ENCODE data around the gene CDRT15L2.
"Not testable (repeated sequence)": the region's sequence is repeated elsewhere in the genome, so short reads cannot be mapped to it uniquely, and the experiment has no call there.

CDRT15L2 gene

GRCh38 chr17:20573216-20573615 is 6.3 kb upstream of the CDRT15L2 start:
- DNase-seq, result not testable (repeated sequence)

GRCh38 chr17:20575071-20575470 is 4.5 kb upstream of the CDRT15L2 start:
- DNase-seq, result not testable (repeated sequence)

- not testable (repeated sequence) for DNase-seq
These were observed 4.5 kb downstream of the CDRT15L2 start for GRCh38 chr17:20583891-20584577.

GRCh38 chr17:20588744-20589453 is 9.4 kb downstream of the CDRT15L2 start:
- DNase-seq, result not testable (repeated sequence)

GRCh38 chr17:20589454-20589810 is 9.9 kb downstream of the CDRT15L2 start:
- not testable (repeated sequence) for DNase-seq

- DNase-seq, result not testable (repeated sequence)
These were observed 11.5 kb downstream of the CDRT15L2 start for GRCh38 chr17:20591040-20591439.

GRCh38 chr17:20605568-20605967 is 26.0 kb downstream of the CDRT15L2 start:
- not testable (repeated sequence) for DNase-seq

- not testable (repeated sequence) for DNase-seq
These were observed 30.0 kb downstream of the CDRT15L2 start for GRCh38 chr17:20609490-20609889.

GRCh38 chr17:20611309-20611708 is 31.8 kb downstream of the CDRT15L2 start:
- no peak for DNase-seq

GRCh38 chr17:20612635-20613034 is 33.1 kb downstream of the CDRT15L2 start:
- DNase-seq, result no peak

- no peak for DNase-seq
These were observed 33.7 kb downstream of the CDRT15L2 start for GRCh38 chr17:20613248-20613647.

- DNase-seq, result no peak
These were observed 34.4 kb downstream of the CDRT15L2 start for GRCh38 chr17:20613905-20614304.

- DNase-seq, result not testable (repeated sequence)
These were observed 35.9 kb downstream of the CDRT15L2 start for GRCh38 chr17:20615461-20615860.

Data from anterior cingulate cortex (tissue), 58 donors.